ENCODE measurements around the gene NFATC1.

Gene NFATC1

GRCh38 chr18:79371561-79372121 is 24.1 kb upstream of the NFATC1 start:
- Histone ChIP-seq H2AFZ (ENCODE audit: low read length) (no peak overlapping the region), H3K9me3 (ENCODE audit: low read length) (no peaks in the 10 kb centered on the region), H3K79me2 (ENCODE audit: insufficient read depth, low read length) (no peaks in the 10 kb centered on the region), H3F3A (ENCODE audit: insufficient read depth, low read length) (no peaks in the 10 kb centered on the region), H3K4me2 (ENCODE audit: low read length) (no peak overlapping the region), H3K9ac (ENCODE audit: low read length) (no peak overlapping the region), H3K27me3 (ENCODE audit: insufficient read depth, low read length) (no peaks in the 10 kb centered on the region), H4K20me1 (ENCODE audit: insufficient read depth, low read length) (no peaks in the 10 kb centered on the region), H3K9me2 (ENCODE audit: low read depth, low read length) (no peaks in the 10 kb centered on the region), H3K36me3 (ENCODE audit: insufficient read depth, low read length) (no peaks in the 10 kb centered on the region), H3K4me1 (ENCODE audit: insufficient read depth, low read length, severe bottlenecking) (no peaks in the 10 kb centered on the region), H3K4me3 (ENCODE audit: low read depth, low read length, poor library complexity, severe bottlenecking) (no peak overlapping the region), H3K27ac (ENCODE audit: low read depth, low read length, poor library complexity, severe bottlenecking) (no peak overlapping the region)
- TF ChIP-seq EZH2 (IDR thresholded peaks at IDR 0.05; ENCODE audit: borderline replicate concordance, low read length) (no peak), CTCF (IDR thresholded peaks at IDR 0.05; ENCODE audit: low read length) (no peak)

GRCh38 chr18:79372461-79372860 is 23.3 kb upstream of the NFATC1 start:
- no peaks in the 10 kb centered on the region for H3K9me2 ChIP-seq (ENCODE audit: low read depth, low read length)
- H3K27ac ChIP-seq (ENCODE audit: low read depth, low read length, poor library complexity, severe bottlenecking), result no peak overlapping the region
- H3K9me3 ChIP-seq (ENCODE audit: low read length), result no peaks in the 10 kb centered on the region
- H3K27me3 ChIP-seq (ENCODE audit: insufficient read depth, low read length), result no peaks in the 10 kb centered on the region
- H3F3A ChIP-seq (ENCODE audit: insufficient read depth, low read length), result no peaks in the 10 kb centered on the region
- H2AFZ ChIP-seq (ENCODE audit: low read length), result no peak overlapping the region
- no peak for TF ChIP-seq CTCF (IDR thresholded peaks at IDR 0.05; ENCODE audit: low read length)
- no peak for TF ChIP-seq EZH2 (IDR thresholded peaks at IDR 0.05; ENCODE audit: borderline replicate concordance, low read length)
- no peaks in the 10 kb centered on the region for H3K79me2 ChIP-seq (ENCODE audit: insufficient read depth, low read length)
- H3K36me3 ChIP-seq (ENCODE audit: insufficient read depth, low read length), result no peaks in the 10 kb centered on the region
- H4K20me1 ChIP-seq (ENCODE audit: insufficient read depth, low read length), result no peaks in the 10 kb centered on the region
- no peak overlapping the region for H3K4me3 ChIP-seq (ENCODE audit: low read depth, low read length, poor library complexity, severe bottlenecking)
- H3K4me1 ChIP-seq (ENCODE audit: insufficient read depth, low read length, severe bottlenecking), result no peaks in the 10 kb centered on the region
- no peak overlapping the region for H3K4me2 ChIP-seq (ENCODE audit: low read length)
- no peak overlapping the region for H3K9ac ChIP-seq (ENCODE audit: low read length)

GRCh38 chr18:79372991-79373390 is 22.7 kb upstream of the NFATC1 start:
- H4K20me1 ChIP-seq (ENCODE audit: insufficient read depth, low read length), result no peaks in the 10 kb centered on the region
- H3K36me3 ChIP-seq (ENCODE audit: insufficient read depth, low read length), result peaks cover 1% of the 10 kb centered on the region; the same call in 1 of the 2 replicates
- no peak for TF ChIP-seq CTCF (IDR thresholded peaks at IDR 0.05; ENCODE audit: low read length)
- no peak for TF ChIP-seq EZH2 (IDR thresholded peaks at IDR 0.05; ENCODE audit: borderline replicate concordance, low read length)
- H3K9me2 ChIP-seq (ENCODE audit: low read depth, low read length), result no peaks in the 10 kb centered on the region
- H2AFZ ChIP-seq (ENCODE audit: low read length), result no peak overlapping the region
- no peaks in the 10 kb centered on the region for H3K9me3 ChIP-seq (ENCODE audit: low read length)
- H3K4me3 ChIP-seq (ENCODE audit: low read depth, low read length, poor library complexity, severe bottlenecking), result no peak overlapping the region
- H3K27me3 ChIP-seq (ENCODE audit: insufficient read depth, low read length), result no peaks in the 10 kb centered on the region
- H3K9ac ChIP-seq (ENCODE audit: low read length), result no peak overlapping the region
- H3K4me1 ChIP-seq (ENCODE audit: insufficient read depth, low read length, severe bottlenecking), result no peaks in the 10 kb centered on the region
- no peak overlapping the region for H3K4me2 ChIP-seq (ENCODE audit: low read length)
- H3K79me2 ChIP-seq (ENCODE audit: insufficient read depth, low read length), result no peaks in the 10 kb centered on the region
- no peak overlapping the region for H3K27ac ChIP-seq (ENCODE audit: low read depth, low read length, poor library complexity, severe bottlenecking)
- H3F3A ChIP-seq (ENCODE audit: insufficient read depth, low read length), result no peaks in the 10 kb centered on the region
